GM12892 (cell line): ENCODE results near the gene NAV1.

Experiments used
- POLR2A ChIP-seq: IDR thresholded peaks from 2 replicates; pipeline ENCODE4 v1.6.1; 2011; ENCODE audit warnings: low read depth, low read length, control low read depth
- TAF1 ChIP-seq: IDR thresholded peaks from 2 replicates; pipeline ENCODE4 v1.6.1; 2011; ENCODE audit warnings: low read depth, mild to moderate bottlenecking, control low read depth, low read length, borderline replicate concordance

DNA sequence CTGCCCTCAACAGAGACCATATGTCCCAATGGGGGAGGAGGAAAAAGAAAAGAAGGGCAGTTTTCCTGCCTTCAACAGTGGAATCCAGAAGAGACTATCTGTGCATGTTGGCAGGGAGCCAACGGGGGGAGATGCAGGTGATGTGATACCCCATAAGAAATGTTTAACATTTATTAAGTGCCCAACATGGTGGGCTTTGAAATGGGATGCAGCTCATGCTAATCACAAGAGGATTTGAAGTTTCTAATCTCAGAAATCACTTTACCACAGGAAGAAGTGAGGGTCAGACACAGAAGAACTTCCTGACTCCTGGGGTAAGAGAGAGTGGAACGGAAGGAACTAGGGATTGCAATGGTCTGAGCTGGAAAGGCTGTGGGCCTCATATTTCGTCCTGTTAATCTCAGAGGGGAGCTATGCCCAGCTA is 48.2 kb upstream of the NAV1 start:
- TF ChIP-seq TAF1 (no peak), POLR2A (no peak)
